Loucy (cell line): Measurements from ENCODE around the gene NSF.

ENCODE experiments used
- EZH2phosphoT487 ChIP-seq: fragments of 200-600 bp; IDR thresholded peaks from 2 replicates; pipeline ENCODE4 v1.6.1; 2018; ENCODE audit warnings: antibody characterized with exemption, mild to moderate bottlenecking, moderate library complexity, borderline replicate concordance
- TF ChIP-seq, protein P1 (sequence below): fragments of 200-600 bp; sonication (generic); conservative IDR thresholded peaks from 2 replicates; pipeline ENCODE4 v1.5.1; 2014; ENCODE audit warnings: mild to moderate bottlenecking, antibody characterized with exemption, low read length

DNA sequence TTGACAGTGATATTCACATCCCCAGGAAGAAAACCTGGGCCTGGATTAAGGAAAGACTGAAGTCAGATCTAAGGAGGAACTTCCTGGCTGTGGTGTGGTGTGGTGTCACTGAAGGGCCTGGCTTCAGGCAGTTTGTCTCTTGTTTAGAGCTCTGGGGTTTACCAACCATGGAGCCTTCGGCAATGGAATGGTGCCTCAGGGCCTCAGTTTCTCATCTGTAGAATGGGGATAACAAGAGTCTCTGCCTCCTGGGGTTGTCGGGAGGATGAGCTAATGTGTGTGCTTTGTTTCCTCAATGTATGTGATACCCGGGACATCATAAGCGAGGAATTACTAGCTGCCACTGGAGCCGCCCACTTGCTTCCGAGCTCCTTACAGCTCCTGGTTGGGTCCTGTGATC is 215.3 kb downstream of the NSF start:
- TF ChIP-seq, protein P1, sequence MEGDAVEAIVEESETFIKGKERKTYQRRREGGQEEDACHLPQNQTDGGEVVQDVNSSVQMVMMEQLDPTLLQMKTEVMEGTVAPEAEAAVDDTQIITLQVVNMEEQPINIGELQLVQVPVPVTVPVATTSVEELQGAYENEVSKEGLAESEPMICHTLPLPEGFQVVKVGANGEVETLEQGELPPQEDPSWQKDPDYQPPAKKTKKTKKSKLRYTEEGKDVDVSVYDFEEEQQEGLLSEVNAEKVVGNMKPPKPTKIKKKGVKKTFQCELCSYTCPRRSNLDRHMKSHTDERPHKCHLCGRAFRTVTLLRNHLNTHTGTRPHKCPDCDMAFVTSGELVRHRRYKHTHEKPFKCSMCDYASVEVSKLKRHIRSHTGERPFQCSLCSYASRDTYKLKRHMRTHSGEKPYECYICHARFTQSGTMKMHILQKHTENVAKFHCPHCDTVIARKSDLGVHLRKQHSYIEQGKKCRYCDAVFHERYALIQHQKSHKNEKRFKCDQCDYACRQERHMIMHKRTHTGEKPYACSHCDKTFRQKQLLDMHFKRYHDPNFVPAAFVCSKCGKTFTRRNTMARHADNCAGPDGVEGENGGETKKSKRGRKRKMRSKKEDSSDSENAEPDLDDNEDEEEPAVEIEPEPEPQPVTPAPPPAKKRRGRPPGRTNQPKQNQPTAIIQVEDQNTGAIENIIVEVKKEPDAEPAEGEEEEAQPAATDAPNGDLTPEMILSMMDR: no peak
- TF ChIP-seq EZH2phosphoT487: no peak
